Peyer's patch (tissue), 4 donors: ENCODE results near the gene TGFB1I1. TPM values are rescaled to one million over a fixed set of nuclear protein-coding genes. Genes with fewer than 3 reads are reported as not detected.

Source experiments
- DNase-seq, 3 donors: peaks; one replicate each; pipeline ENCODE4 v3.0.0-alpha.2; 2017 to 2019
- H3K27ac ChIP-seq, 4 donors: fragments of 200-600 bp; sonication (generic); one replicate each; pipeline ENCODE4 v1.5.1; 2016 to 2019
- H3K27me3 ChIP-seq, 2 donors: fragments of 200-600 bp; sonication (generic); one replicate each; pipeline ENCODE4 v1.5.1; 2019
- H3K36me3 ChIP-seq, 3 donors: fragments of 200-600 bp; sonication (generic); one replicate each; pipeline ENCODE4 v1.5.1; 2016 to 2019
- H3K4me1 ChIP-seq, 4 donors: fragments of 200-600 bp; sonication (generic); one replicate each; pipeline ENCODE4 v1.5.1; 2016 to 2019
- H3K4me3 ChIP-seq, 4 donors: fragments of 200-600 bp; sonication (generic); 1 replicate in 3 of 4; 2 replicates in 1 of 4; pipeline ENCODE4 v1.5.1; 2016 to 2019; ENCODE audit warnings: mild to moderate bottlenecking in 1 of 4
- H3K9me3 ChIP-seq, 4 donors: fragments of 200-600 bp; sonication (generic); one replicate each; pipeline ENCODE4 v1.5.1; 2016 to 2019; ENCODE audit warnings: mild to moderate bottlenecking in 1 of 4
- CTCF ChIP-seq, 6 experiments: fragments of 450-650 bp in 4 of 6; fragments of 200-600 bp in 2 of 6; sonication (generic) in 1 of 6; IDR thresholded peaks; one replicate each; pipeline ENCODE4 v1.5.1; 2017 to 2019; ENCODE audit warnings: antibody characterized with exemption in 6 of 6, mild to moderate bottlenecking in 3 of 6, moderate library complexity in 1 of 6
- POLR2A ChIP-seq, 2 donors: fragments of 450-650 bp; IDR thresholded peaks; one replicate each; pipeline ENCODE4 v1.5.1; 2017; ENCODE audit warnings: antibody characterized with exemption in 2 of 2, mild to moderate bottlenecking in 2 of 2, moderate library complexity in 2 of 2
- total RNA-seq, 4 donors: library from RNA; depleted of rRNA; stranded (reverse); fragments of >200 nt; gene quantifications; one replicate each; pipeline ENCODE4 v1.1.0, GENCODE V29; 2016

The TGFB1I1 gene
- total RNA-seq, 4 donors from 2014 or later: 6.0 to 45.4 (median 18.2) TPM

- peaks cover 0 to 24% (median 8%) of the 10 kb centered on the region in 4 donors for H3K4me1 ChIP-seq
- no peak overlapping the region for H3K4me3 ChIP-seq
- no peaks in the 10 kb centered on the region for H3K27me3 ChIP-seq
- H3K9me3 ChIP-seq: no peaks in the 10 kb centered on the region
- peaks cover 0 to under 1% (median 0%) of the 10 kb centered on the region in 3 donors for H3K36me3 ChIP-seq
- no peak for DNase-seq
- H3K27ac ChIP-seq: no peak overlapping the region
- TF ChIP-seq CTCF (IDR thresholded peaks at IDR 0.05) (no peak), POLR2A (IDR thresholded peaks at IDR 0.05) (no peak)
Measured at GRCh38 chr16:31505483-31505882, 33.5 kb downstream of the TGFB1I1 start.

GRCh38 chr16:31507617-31507928 lies 35.6 kb downstream of the TGFB1I1 start:
- no peak for DNase-seq
- H3K9me3 ChIP-seq: no peaks in the 10 kb centered on the region
- no peaks in the 10 kb centered on the region for H3K27me3 ChIP-seq
- peaks cover 0 to 14% (median 8%) of the 10 kb centered on the region in 4 donors for H3K4me1 ChIP-seq
- TF ChIP-seq POLR2A (IDR thresholded peaks at IDR 0.05): no peak
- no peak for TF ChIP-seq CTCF (IDR thresholded peaks at IDR 0.05)
- peak overlapping the region; percentile 84 to 96 (median 90) for H3K27ac ChIP-seq
- H3K36me3 ChIP-seq: no peaks in the 10 kb centered on the region
- peak overlapping the region; percentile 71 to 99 (median 84) for H3K4me3 ChIP-seq

GRCh38 chr16:31507929-31508705 lies 36.2 kb downstream of the TGFB1I1 start, which contains the start of gene RUSF1:
Gene RUSF1 (minus strand): TSS chr16:31508391. CDS start chr16:31508373, 18 bp downstream.
- DNase-seq: peak; percentile 92 to 96 (median 93)

GRCh38 chr16:31508706-31509195 lies 36.8 kb downstream of the TGFB1I1 start:
- H3K9me3 ChIP-seq: no peaks in the 10 kb centered on the region
- H3K4me3 ChIP-seq: peak overlapping the region; percentile 71 to 99 (median 84)
- H3K27ac ChIP-seq: peak overlapping the region; percentile 84 to 96 (median 90)
- TF ChIP-seq POLR2A (IDR thresholded peaks at IDR 0.05) (no peak), CTCF (IDR thresholded peaks at IDR 0.05) (no peak)
- H3K27me3 ChIP-seq: no peaks in the 10 kb centered on the region
- no peak for DNase-seq
- H3K4me1 ChIP-seq: peaks cover 0 to 14% (median 8%) of the 10 kb centered on the region in 4 donors
- H3K36me3 ChIP-seq: no peaks in the 10 kb centered on the region

More at GRCh38 chr16:31507929-31508705, 36.2 kb downstream of the TGFB1I1 start, which contains the start of gene RUSF1:
- H3K4me1 ChIP-seq: peaks cover 0 to 14% (median 8%) of the 10 kb centered on the region in 4 donors
- peak within 1 kb of the TSS; percentile 71 to 99 (median 84) for H3K4me3 ChIP-seq
- no peaks in the 10 kb centered on the region for H3K36me3 ChIP-seq
- H3K27ac ChIP-seq: peak within 1 kb of the TSS; percentile 84 to 96 (median 90)
- no peaks in the 10 kb centered on the region for H3K9me3 ChIP-seq
- no peaks in the 10 kb centered on the region for H3K27me3 ChIP-seq
- TF ChIP-seq POLR2A (IDR thresholded peaks at IDR 0.05) (peak; percentile 71 to 75), CTCF (IDR thresholded peaks at IDR 0.05) (peak in 2 of 6 experiments; percentile 1 to 19)

- TF ChIP-seq POLR2A (IDR thresholded peaks at IDR 0.05) (no peak), CTCF (IDR thresholded peaks at IDR 0.05) (no peak)
- no peak overlapping the region for H3K4me3 ChIP-seq
- H3K9me3 ChIP-seq: no peaks in the 10 kb centered on the region
- H3K27ac ChIP-seq: no peak overlapping the region
- no peaks in the 10 kb centered on the region for H3K36me3 ChIP-seq
- no peaks in the 10 kb centered on the region for H3K4me1 ChIP-seq
- H3K27me3 ChIP-seq: no peaks in the 10 kb centered on the region
- no peak for DNase-seq
Measured at GRCh38 chr16:31513126-31513525, 41.2 kb downstream of the TGFB1I1 start.
